Measurements from ENCODE around the gene GNG2. TPM values are rescaled to one million over a fixed set of nuclear protein-coding genes. Genes with fewer than 3 reads are reported as not detected.
A peak's percentile ranks its signal among the peaks of the same experiment; 100 is the strongest.
"Not testable (repeated sequence)": the region's sequence is repeated elsewhere in the genome, so short reads cannot be mapped to it uniquely, and the experiment has no call there.

Gene GNG2
- total RNA-seq, 1 donor from 2014 or later, result 10.3 TPM

- intact Hi-C loops (cut with DNase I), result no loop called here
- peak; percentile 49 for ATAC-seq (ENCODE audit: poor library complexity)
- DNase-seq, result no peak
These were observed 20.6 kb downstream of the GNG2 start for GRCh38 chr14:51880835-51881580.

GRCh38 chr14:51881636-51882035 lies 21.2 kb downstream of the GNG2 start:
- no peak for DNase-seq
- no peak for ATAC-seq (ENCODE audit: poor library complexity)
- intact Hi-C loops (cut with DNase I), result no loop called here

- DNase-seq (no peak), ATAC-seq (ENCODE audit: poor library complexity) (no peak)
- intact Hi-C loops (cut with DNase I), result no loop called here
These were observed 22.8 kb downstream of the GNG2 start for GRCh38 chr14:51883232-51883631.

- intact Hi-C loops (cut with DNase I), result no loop called here
- DNase-seq (no peak), ATAC-seq (ENCODE audit: poor library complexity) (peak; percentile 73)
These were observed 23.9 kb downstream of the GNG2 start for GRCh38 chr14:51884086-51884927.

- no peak for ATAC-seq (ENCODE audit: poor library complexity)
- DNase-seq, result no peak
- intact Hi-C loops (cut with DNase I), result no loop called here
These were observed 29.4 kb downstream of the GNG2 start for GRCh38 chr14:51889851-51890250.

- DNase-seq (no peak), ATAC-seq (ENCODE audit: poor library complexity) (no peak)
- intact Hi-C loops (cut with DNase I), result no loop called here
These were observed 33.8 kb downstream of the GNG2 start for GRCh38 chr14:51894250-51894649.

GRCh38 chr14:51895375-51895774 lies 35.0 kb downstream of the GNG2 start:
- intact Hi-C loops (cut with DNase I), result no loop called here
- ATAC-seq (ENCODE audit: poor library complexity) (peak; percentile 39), DNase-seq (no peak)

- DNase-seq, result no peak
- no peak for ATAC-seq (ENCODE audit: poor library complexity)
- intact Hi-C loops (cut with DNase I), result no loop called here
These were observed 37.5 kb downstream of the GNG2 start for GRCh38 chr14:51897791-51898355.

GRCh38 chr14:51901475-51902024 lies 41.1 kb downstream of the GNG2 start:
- DNase-seq, result no peak
- ATAC-seq (ENCODE audit: poor library complexity), result no peak
- intact Hi-C loops (cut with DNase I), result no loop called here

GRCh38 chr14:51905656-51906121 lies 45.3 kb downstream of the GNG2 start:
- DNase-seq; ATAC-seq (ENCODE audit: poor library complexity); intact Hi-C loops (cut with DNase I): not testable (repeated sequence)

GRCh38 chr14:51908086-51908485 lies 47.7 kb downstream of the GNG2 start:
- no peak for DNase-seq
- intact Hi-C loops (cut with DNase I), result no loop called here
- ATAC-seq (ENCODE audit: poor library complexity), result no peak

- DNase-seq (no peak), ATAC-seq (ENCODE audit: poor library complexity) (no peak)
- intact Hi-C loops (cut with DNase I), result no loop called here
These were observed 51.8 kb downstream of the GNG2 start for GRCh38 chr14:51912112-51912786.

- DNase-seq (no peak), ATAC-seq (ENCODE audit: poor library complexity) (no peak)
- intact Hi-C loops (cut with DNase I), result no loop called here
These were observed 53.9 kb downstream of the GNG2 start for GRCh38 chr14:51914310-51914709.

GRCh38 chr14:51917193-51917592 lies 56.8 kb downstream of the GNG2 start:
- peak; percentile 88 for ATAC-seq (ENCODE audit: poor library complexity)
- no peak for DNase-seq
- intact Hi-C loops (cut with DNase I), result no loop called here

- intact Hi-C loops (cut with DNase I), result no loop called here
- DNase-seq (no peak), ATAC-seq (ENCODE audit: poor library complexity) (no peak)
These were observed 60.6 kb downstream of the GNG2 start for GRCh38 chr14:51921026-51921425.

GRCh38 chr14:51922624-51923023 lies 62.2 kb downstream of the GNG2 start:
- peak; percentile 66 for ATAC-seq (ENCODE audit: poor library complexity)
- DNase-seq, result no peak
- intact Hi-C loops (cut with DNase I), result no loop called here

GRCh38 chr14:51924600-51924999 lies 64.2 kb downstream of the GNG2 start:
- DNase-seq (no peak), ATAC-seq (ENCODE audit: poor library complexity) (no peak)
- intact Hi-C loops (cut with DNase I), result no loop called here

- DNase-seq (no peak), ATAC-seq (ENCODE audit: poor library complexity) (no peak)
- intact Hi-C loops (cut with DNase I), result no loop called here
These were observed 65.6 kb downstream of the GNG2 start for GRCh38 chr14:51925980-51926379.

- ATAC-seq (ENCODE audit: poor library complexity), result no peak
These were observed 66.0 kb downstream of the GNG2 start for GRCh38 chr14:51926449-51926848.

More at GRCh38 chr14:51926449-51926848, 66.0 kb downstream of the GNG2 start:
- intact Hi-C loops (cut with DNase I), result no loop called here
- DNase-seq, result no peak

All from Right ventricle myocardium superior (tissue), 1 donor.